Natural killer cell (primary cell): ENCODE measurements around the gene FAF2. TPM values are rescaled to one million over a fixed set of nuclear protein-coding genes. Genes with fewer than 3 reads are reported as not detected.

ENCODE experiments used
- ATAC-seq, 3 donors: fragments of 150-1000 bp in 2 of 3; fragments of 200-7000 bp in 1 of 3; cut with Tn5 transposase; 1 replicate in 1 of 3; 2 replicates in 2 of 3; pipeline ENCODE4 v1.10.0; 2021; ENCODE audit warnings: mild to moderate bottlenecking in 2 of 3, moderate library complexity in 2 of 3
- DNase-seq, 2 donors: peaks; one replicate each; pipeline versions ENCODE4 v3.0.0 to v3.0.0-alpha.2; 2013 to 2021; ENCODE audit warnings: mixed read lengths in 1 of 2
- H3K27ac ChIP-seq: one replicate; pipeline ENCODE4 v1.5.1; 2013; ENCODE audit warnings: mild to moderate bottlenecking, low read length
- H3K27me3 ChIP-seq: one replicate; pipeline ENCODE4 v1.6.1; 2013; ENCODE audit warnings: low read length; ENCODE audit not compliant: control insufficient read depth, insufficient read depth
- H3K36me3 ChIP-seq: one replicate; pipeline ENCODE4 v1.6.1; 2013; ENCODE audit warnings: low read length; ENCODE audit not compliant: control insufficient read depth, insufficient read depth
- H3K4me1 ChIP-seq: one replicate; pipeline ENCODE4 v1.6.1; 2013; ENCODE audit warnings: low read length; ENCODE audit not compliant: control insufficient read depth, insufficient read depth
- H3K4me3 ChIP-seq: one replicate; pipeline ENCODE4 v1.5.1; 2013; ENCODE audit warnings: low read length
- H3K9me3 ChIP-seq: one replicate; pipeline ENCODE4 v1.6.1; 2013; ENCODE audit warnings: low read length; ENCODE audit not compliant: control insufficient read depth, insufficient read depth
- H3K27ac Mint-ChIP-seq, 2 donors: one replicate each; pipeline ENCODE4 v1.8.0; 2022; ENCODE audit warnings: mild to moderate bottlenecking in 2 of 2, mixed read lengths in 2 of 2, moderate library complexity in 1 of 2
- H3K27me3 Mint-ChIP-seq, 2 donors: one replicate each; pipeline ENCODE4 v1.8.0; 2022; ENCODE audit warnings: low read depth in 2 of 2, mixed read lengths in 2 of 2
- H3K36me3 Mint-ChIP-seq: one replicate; pipeline ENCODE4 v1.8.0; 2022; ENCODE audit warnings: mixed read lengths
- H3K4me1 Mint-ChIP-seq, 2 donors: one replicate each; pipeline ENCODE4 v1.8.0; 2022; ENCODE audit warnings: mixed read lengths in 2 of 2
- H3K4me3 Mint-ChIP-seq: one replicate; pipeline ENCODE4 v1.8.0; 2022; ENCODE audit warnings: mild to moderate bottlenecking, moderate library complexity, mixed read lengths
- H3K9me3 Mint-ChIP-seq, 2 donors: one replicate each; pipeline ENCODE4 v1.8.0; 2022; ENCODE audit warnings: mixed read lengths in 2 of 2
- CTCF ChIP-seq: fragments of 200-600 bp; IDR thresholded peaks from one replicate; pipeline ENCODE4 v1.8.0; 2022; ENCODE audit warnings: antibody characterized with exemption
- WGBS: methylation state at CpG from one replicate; pipeline ENCODE4 v1.1.7; 2013; ENCODE audit warnings: missing lambda C conversion rate; ENCODE audit not compliant: insufficient coverage; 5-methylcytosine and 5-hydroxymethylcytosine counted together
- intact Hi-C: fragments of 100-400 bp; cut with micrococcal nuclease; formaldehyde crosslinking; loops from one replicate; pipeline ENCODE4 v1.14.2; 2022
- total RNA-seq, 4 donors: library from RNA; stranded (reverse); fragments of 120-200 nt in 1 of 4; gene quantifications; one replicate each; pipeline versions ENCODE4 v1.2.3 to v1.2.4, GENCODE V29; 2013 to 2022

Gene FAF2
- total RNA-seq, 3 donors from 2014 or later (not counting 1 experiment from before 2014, with no cell fraction given) = 32.1 to 32.5 (median 32.1) TPM

- Mint-ChIP-seq H3K9me3 (no peaks in the 10 kb centered on the region), H3K4me3 (no peak overlapping the region), H3K4me1 (peaks cover 35 to 45% of the 10 kb centered on the region in 2 donors), H3K27me3 (no peaks in the 10 kb centered on the region), H3K27ac (peak overlapping the region in 1 of 2 donors; percentile 41), H3K36me3 (peaks cover 8% of the 10 kb centered on the region)
- Histone ChIP-seq H3K36me3 (peaks cover 6% of the 10 kb centered on the region), H3K9me3 (no peaks in the 10 kb centered on the region), H3K27ac (no peak overlapping the region), H3K4me1 (no peaks in the 10 kb centered on the region), H3K4me3 (no peak overlapping the region), H3K27me3 (no peaks in the 10 kb centered on the region)
- no peak for TF ChIP-seq CTCF
- DNase-seq (no peak), ATAC-seq (no peak)
- WGBS = 98% methylated on average over 5 of the region's 7 CpGs
- intact Hi-C loops = no loop called here
Measured at GRCh38 chr5:176473335-176474006, 25.3 kb downstream of the FAF2 start.

DNA sequence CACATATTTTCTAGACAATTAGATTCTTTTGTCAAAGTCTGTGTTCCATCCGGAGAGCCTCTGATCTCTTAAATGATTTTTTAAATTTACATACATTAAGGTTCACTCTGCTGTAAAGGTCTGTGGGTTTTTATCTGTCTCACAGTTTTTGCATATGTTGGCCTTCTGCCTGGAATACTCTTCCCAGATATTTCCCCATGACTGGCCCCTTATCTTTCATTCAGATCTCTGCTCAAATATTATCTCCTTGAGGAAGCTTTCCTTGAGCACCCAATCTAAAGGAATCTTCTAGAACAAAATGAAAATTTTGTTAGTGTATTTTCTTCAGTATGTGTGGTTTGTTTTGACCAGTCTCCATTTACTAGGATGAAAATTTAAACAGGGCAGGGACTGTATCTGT lies 26.3 kb downstream of the FAF2 start:
- DNase-seq = no peak
- Mint-ChIP-seq H3K9me3 (no peaks in the 10 kb centered on the region), H3K27ac (peak overlapping the region in 1 of 2 donors; percentile 0), H3K4me1 (peaks cover 34 to 43% of the 10 kb centered on the region in 2 donors), H3K27me3 (no peaks in the 10 kb centered on the region), H3K36me3 (peaks cover 8% of the 10 kb centered on the region), H3K4me3 (no peak overlapping the region)
- intact Hi-C loops = no loop called here
- no peak overlapping the region for H3K27ac ChIP-seq
- H3K4me1 ChIP-seq = no peaks in the 10 kb centered on the region
- H3K27me3 ChIP-seq = no peaks in the 10 kb centered on the region
- no peak for TF ChIP-seq CTCF
- H3K36me3 ChIP-seq = peaks cover 7% of the 10 kb centered on the region
- no CpG with 5 or more reads among the region's 1 CpG for WGBS
- ATAC-seq = no peak
- H3K9me3 ChIP-seq = no peaks in the 10 kb centered on the region
- no peak overlapping the region for H3K4me3 ChIP-seq

DNA sequence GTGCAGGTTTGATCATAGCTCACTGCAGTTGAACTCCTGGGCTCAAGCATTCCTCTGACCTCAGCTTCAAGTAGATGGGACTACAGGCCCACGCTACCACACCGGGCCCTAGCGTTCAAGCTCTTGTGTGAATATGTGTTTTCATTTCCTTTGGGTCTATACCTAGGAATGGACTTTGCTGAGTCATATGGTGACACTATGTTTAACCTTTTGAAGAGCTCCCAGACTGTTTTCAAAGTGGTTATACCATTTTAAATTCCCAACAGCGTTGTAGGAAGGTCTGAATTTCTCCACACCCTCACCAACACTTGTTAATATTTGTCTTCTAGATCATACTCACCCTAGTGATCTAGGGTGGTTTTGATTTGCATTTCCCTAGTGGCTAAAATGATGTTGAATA lies 33.5 kb downstream of the FAF2 start:
- no peak for TF ChIP-seq CTCF
- intact Hi-C loops = no loop called here
- peaks cover 5% of the 10 kb centered on the region for H3K36me3 Mint-ChIP-seq

DNA sequence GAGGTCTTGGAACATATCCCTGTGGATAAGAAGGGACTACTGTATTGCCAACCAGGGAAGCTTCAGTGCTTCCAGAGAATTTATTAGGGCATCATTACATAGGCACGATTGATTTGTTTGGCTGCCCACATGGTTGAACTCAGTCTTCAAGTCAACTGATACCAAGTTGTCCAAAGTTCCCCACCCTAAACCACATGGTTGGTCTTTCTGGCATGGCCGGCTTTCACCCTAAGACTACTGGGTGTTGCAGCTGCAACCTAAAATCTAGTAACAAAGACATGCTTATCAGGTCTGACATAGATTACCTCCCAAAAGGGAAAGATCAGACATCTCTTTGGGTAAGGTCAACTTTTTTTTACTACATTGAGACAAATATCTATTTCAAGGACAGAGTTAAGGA lies 37.0 kb downstream of the FAF2 start:
- 92% methylated on average over 2 of the region's 2 CpGs for WGBS
- H3K4me3 Mint-ChIP-seq = no peak overlapping the region
- H3K36me3 Mint-ChIP-seq = peaks cover 7% of the 10 kb centered on the region
- peaks cover 12% of the 10 kb centered on the region for H3K4me1 ChIP-seq
- no peaks in the 10 kb centered on the region for H3K27me3 ChIP-seq
- no peaks in the 10 kb centered on the region for H3K9me3 Mint-ChIP-seq
- peaks cover 31% of the 10 kb centered on the region for H3K36me3 ChIP-seq
- peaks cover 31 to 47% of the 10 kb centered on the region in 2 donors for H3K4me1 Mint-ChIP-seq
- no peaks in the 10 kb centered on the region for H3K9me3 ChIP-seq
- H3K27me3 Mint-ChIP-seq = no peaks in the 10 kb centered on the region
- TF ChIP-seq CTCF = no peak
- intact Hi-C loops = no loop called here
- no peak overlapping the region for H3K4me3 ChIP-seq
- peak overlapping the region in 1 of 2 donors; percentile 27 for H3K27ac Mint-ChIP-seq
- no peak for DNase-seq
- H3K27ac ChIP-seq = no peak overlapping the region
- ATAC-seq = no peak

More for the DNA sequence above, 33.5 kb downstream of the FAF2 start:
- Histone ChIP-seq H3K36me3 (peaks cover 31% of the 10 kb centered on the region), H3K9me3 (no peaks in the 10 kb centered on the region), H3K27me3 (no peaks in the 10 kb centered on the region), H3K4me3 (no peak overlapping the region), H3K4me1 (no peaks in the 10 kb centered on the region), H3K27ac (no peak overlapping the region)
- 93% methylated on average over 3 of the region's 4 CpGs for WGBS
- peaks cover 14 to 30% of the 10 kb centered on the region in 2 donors for H3K4me1 Mint-ChIP-seq
- no peaks in the 10 kb centered on the region for H3K9me3 Mint-ChIP-seq
- no peak for DNase-seq
- no peak for ATAC-seq
- no peak overlapping the region for H3K27ac Mint-ChIP-seq
- H3K4me3 Mint-ChIP-seq = no peak overlapping the region
- H3K27me3 Mint-ChIP-seq = no peaks in the 10 kb centered on the region
